H1 (cell line): ENCODE data around the gene PLCB3. TPM values are rescaled to one million over a fixed set of nuclear protein-coding genes. Genes with fewer than 3 reads are reported as not detected.

Experiments used
- BCL11A ChIP-seq, 2 experiments: IDR thresholded peaks; one replicate each; pipeline ENCODE4 v1.6.1; 2011; ENCODE audit warnings: low read depth in 2 of 2, low read length in 2 of 2, mild to moderate bottlenecking in 2 of 2
- CBX5 ChIP-seq: fragments of 300-800, 300-1000 bp; sonication (generic); IDR thresholded peaks from 2 replicates; pipeline ENCODE4 v1.7.1; 2016; ENCODE audit warnings: antibody characterized with exemption, low read length, low read depth
- CEBPB ChIP-seq: IDR thresholded peaks from 2 replicates; pipeline ENCODE4 v1.6.1; 2012; ENCODE audit warnings: low read depth, low read length
- CHD1 ChIP-seq: IDR thresholded peaks from 2 replicates; pipeline ENCODE4 v1.6.1; 2012; ENCODE audit warnings: low read depth, low read length, improper control_type of control experiment
- CTBP2 ChIP-seq: IDR thresholded peaks from 2 replicates; pipeline ENCODE4 v1.7.0; 2011; ENCODE audit warnings: borderline replicate concordance, mild to moderate bottlenecking, moderate library complexity, mixed read lengths, low read length; ENCODE audit not compliant: insufficient read depth, insufficient read length
- CTCF ChIP-seq, 3 experiments: IDR thresholded peaks; 1 replicate in 2 of 3; 2 replicates in 1 of 3; pipeline versions ENCODE4 v1.5.1 to v1.6.1; 2011; ENCODE audit warnings: low read length in 3 of 3, mild to moderate bottlenecking in 3 of 3, inconsistent platforms in 2 of 3, low read depth in 1 of 3, moderate library complexity in 1 of 3; ENCODE audit not compliant: insufficient read depth in 1 of 3; ENCODE audit errors: control extremely low read depth in 1 of 3
- EP300 ChIP-seq, 2 experiments: IDR thresholded peaks; 1 replicate in 1 of 2; 2 replicates in 1 of 2; pipeline ENCODE4 v1.6.1; 2011 to 2012; ENCODE audit warnings: low read depth in 2 of 2, low read length in 2 of 2, mild to moderate bottlenecking in 2 of 2, borderline replicate concordance in 1 of 2, inconsistent platforms in 1 of 2, moderate library complexity in 1 of 2
- HDAC6 ChIP-seq: IDR thresholded peaks from one replicate; pipeline ENCODE4 v1.7.1; 2012; ENCODE audit warnings: low read depth, mild to moderate bottlenecking, inconsistent platforms, low read length, moderate library complexity
- MAFK ChIP-seq: IDR thresholded peaks from 2 replicates; pipeline ENCODE4 v1.6.1; 2012; ENCODE audit warnings: low read depth, mild to moderate bottlenecking, improper control_type of control experiment, low read length
- POU5F1 ChIP-seq: IDR thresholded peaks from 2 replicates; pipeline ENCODE4 v1.6.1; 2011; ENCODE audit warnings: low read depth, mild to moderate bottlenecking, low read length, moderate library complexity
- RFX5 ChIP-seq: IDR thresholded peaks from 2 replicates; pipeline ENCODE4 v1.6.1; 2011; ENCODE audit warnings: low read depth, low read length, improper control_type of control experiment, borderline replicate concordance
- RXRA ChIP-seq: IDR thresholded peaks from 2 replicates; pipeline ENCODE4 v1.6.1; 2011; ENCODE audit warnings: low read depth, mild to moderate bottlenecking, low read length, moderate library complexity; ENCODE audit not compliant: insufficient read depth
- SP1 ChIP-seq: IDR thresholded peaks from 2 replicates; pipeline ENCODE4 v1.6.1; 2011; ENCODE audit warnings: low read depth, low read length
- SP4 ChIP-seq: IDR thresholded peaks from 2 replicates; pipeline ENCODE4 v1.6.1; 2012; ENCODE audit warnings: low read length, inconsistent platforms
- TEAD4 ChIP-seq: IDR thresholded peaks from 2 replicates; pipeline ENCODE4 v1.6.1; 2012; ENCODE audit warnings: low read depth, low read length, inconsistent platforms, mixed read lengths
- YY1 ChIP-seq: IDR thresholded peaks from 2 replicates; pipeline ENCODE4 v1.6.1; 2011; ENCODE audit warnings: low read depth, mild to moderate bottlenecking, low read length
- ZNF274 ChIP-seq: IDR thresholded peaks from 2 replicates; pipeline ENCODE4 v1.7.0; 2012; ENCODE audit warnings: low read length, borderline replicate concordance; ENCODE audit errors: extremely low read depth
- polyA plus RNA-seq, 7 experiments: library from polyadenylated mRNA; depleted of rRNA in 3 of 7; stranded (reverse) in 5 of 7; unstranded in 2 of 7; fragments of >200 nt in 5 of 7; fragments of 200-250 nt in 2 of 7; gene quantifications; 1 replicate in 5 of 7; 2 replicates in 1 of 7; 4 replicates in 1 of 7; pipeline versions ENCODE4 v1.2.1 to v1.2.3, GENCODE V29; 2011 to 2013; ENCODE audit warnings: missing spikeins in 2 of 7, mixed read lengths in 2 of 7
- total RNA-seq: library from RNA; stranded (reverse); fragmentation: NEBNext Ultra II Directional; extraction: Animal tissue kit (Norgen Biotek cat#: 25700); gene quantifications from 2 replicates; pipeline ENCODE4 v1.2.1, GENCODE V29; 2021
- TF ChIP-seq, protein P1 (sequence below): IDR thresholded peaks from 2 replicates; pipeline ENCODE4 v1.6.1; 2011; ENCODE audit warnings: low read depth, mild to moderate bottlenecking, low read length; ENCODE audit not compliant: insufficient read depth
- TF ChIP-seq, protein P2 (sequence below): IDR thresholded peaks from 2 replicates; pipeline ENCODE4 v1.6.1; 2011; ENCODE audit warnings: low read length, improper control_type of control experiment

PLCB3 gene
- total and polyA plus RNA-seq, 2 of the 8 experiments (the other 6 are each of a cell fraction or from before 2014, with no cell fraction given): 47.2 to 104 TPM

DNA sequence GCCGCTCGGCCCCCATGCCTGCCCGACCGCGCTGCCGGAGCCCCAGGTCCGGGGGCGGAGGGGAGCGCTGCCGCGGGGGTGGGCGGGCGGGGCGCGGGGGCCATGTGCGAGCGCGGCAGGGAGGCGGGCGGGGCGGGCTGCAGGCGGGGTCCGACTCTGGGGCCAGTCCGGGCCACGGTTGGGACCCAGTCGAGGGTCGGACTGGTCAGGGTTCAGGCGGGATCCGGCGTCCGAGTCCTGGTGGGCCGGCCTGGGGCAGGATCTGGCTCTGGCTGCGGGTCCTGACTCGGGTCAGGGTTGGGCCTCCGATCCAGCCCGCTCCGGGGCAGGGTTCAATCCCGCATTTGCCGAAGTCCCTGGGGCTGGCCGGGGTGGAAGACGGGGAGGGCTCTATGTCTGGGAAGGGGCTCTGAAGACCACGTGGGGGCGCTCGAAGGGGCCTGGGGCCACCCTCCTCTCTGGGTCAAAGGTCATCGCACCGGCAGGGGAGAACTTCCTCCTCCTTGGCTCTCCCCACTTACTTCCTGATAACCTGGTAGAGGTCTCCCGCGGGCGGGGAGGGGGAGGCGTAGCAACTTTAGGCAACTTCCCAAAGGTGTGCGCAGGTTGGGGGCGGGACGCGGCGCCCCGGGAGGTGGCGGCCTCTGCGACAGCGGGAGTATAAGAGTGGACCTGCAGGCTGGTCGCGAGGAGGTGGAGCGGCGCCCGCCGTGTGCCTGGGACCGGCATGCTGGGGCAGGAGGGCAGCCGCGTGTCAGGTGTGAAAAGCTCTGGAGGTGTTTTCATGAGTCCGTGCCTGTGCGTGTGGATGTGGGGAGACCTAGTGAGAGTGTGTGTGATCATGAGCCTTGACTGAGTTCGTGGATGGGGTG lies 54.6 kb downstream of the PLCB3 start (continued):
- TF ChIP-seq EP300 (IDR thresholded peaks at IDR 0.05; ENCODE audit: borderline replicate concordance in 1 of 2, low read depth in 2 of 2, low read length in 2 of 2): no peak
- TF ChIP-seq TEAD4: no peak
- TF ChIP-seq RFX5: no peak
- TF ChIP-seq, protein P1, sequence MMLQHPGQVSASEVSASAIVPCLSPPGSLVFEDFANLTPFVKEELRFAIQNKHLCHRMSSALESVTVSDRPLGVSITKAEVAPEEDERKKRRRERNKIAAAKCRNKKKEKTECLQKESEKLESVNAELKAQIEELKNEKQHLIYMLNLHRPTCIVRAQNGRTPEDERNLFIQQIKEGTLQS: no peak
- TF ChIP-seq, protein P2, sequence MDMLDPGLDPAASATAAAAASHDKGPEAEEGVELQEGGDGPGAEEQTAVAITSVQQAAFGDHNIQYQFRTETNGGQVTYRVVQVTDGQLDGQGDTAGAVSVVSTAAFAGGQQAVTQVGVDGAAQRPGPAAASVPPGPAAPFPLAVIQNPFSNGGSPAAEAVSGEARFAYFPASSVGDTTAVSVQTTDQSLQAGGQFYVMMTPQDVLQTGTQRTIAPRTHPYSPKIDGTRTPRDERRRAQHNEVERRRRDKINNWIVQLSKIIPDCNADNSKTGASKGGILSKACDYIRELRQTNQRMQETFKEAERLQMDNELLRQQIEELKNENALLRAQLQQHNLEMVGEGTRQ: no peak
- TF ChIP-seq SP1: peak; percentile 36; the same call in 1 of the 2 replicates
- TF ChIP-seq YY1: 0 out of 2 replicates have a peak, but pooled peaks have one; percentile 35
- no peak for TF ChIP-seq MAFK
- no peak for TF ChIP-seq POU5F1
- TF ChIP-seq CBX5: no peak
- TF ChIP-seq BCL11A (IDR thresholded peaks at IDR 0.05; ENCODE audit: low read depth in 2 of 2, low read length in 2 of 2): no peak
- TF ChIP-seq CEBPB: no peak
- no peak for TF ChIP-seq CHD1
- no peak for TF ChIP-seq SP4
- TF ChIP-seq ZNF274: no peak
- peak in 2 of 3 experiments; percentile 50 to 52; a peak in 3 of 4 replicates for TF ChIP-seq CTCF (IDR thresholded peaks at IDR 0.05; ENCODE audit: control extremely low read depth in 1 of 3, insufficient read depth in 1 of 3, low read depth in 1 of 3, low read length in 3 of 3)
- TF ChIP-seq CTBP2: no peak
- TF ChIP-seq HDAC6: no peak
- 0 out of 2 replicates have a peak, but pooled peaks have one; percentile 52 for TF ChIP-seq RXRA
